Caco-2 (cell line): ENCODE measurements around the gene OR11A1. TPM values are rescaled to one million over a fixed set of nuclear protein-coding genes. Genes with fewer than 3 reads are reported as not detected.

Source experiments
- BruUV-seq: library from RNA; stranded (reverse); fragments of 400-500 nt; replicated peaks from 2 replicates; lab custom pipeline; 2021; lab: Mats Ljungman, UMichigan
- CTCF ChIA-PET: fragments of 300-600 bp; sonication (Branson Sonifier 250); formaldehyde crosslinking; loops from one replicate; lab custom pipeline; 2022; ENCODE audit warnings: antibody characterized with exemption; lab: Charles Lee
- POLR2A ChIA-PET: fragments of 300-600 bp; sonication (Branson Sonifier 250); formaldehyde crosslinking; loops from one replicate; lab custom pipeline; 2022; ENCODE audit warnings: antibody characterized with exemption; lab: Charles Lee
- DNase-seq, 2 experiments: peaks; one replicate each; pipeline versions ENCODE4 v3.0.0 to v3.0.0-alpha.2; 2020 to 2022
- H3K27me3 ChIP-seq: replicated peaks from 2 replicates; pipeline ENCODE4 v1.6.0; 2011; ENCODE audit warnings: low read length; ENCODE audit not compliant: control insufficient read depth, insufficient read depth
- H3K36me3 ChIP-seq: 2 replicates; pipeline ENCODE4 v1.5.1; 2011; ENCODE audit warnings: low read length; ENCODE audit not compliant: control insufficient read depth, insufficient read depth
- H3K4me1 ChIP-seq: fragments of 250-450 bp; sonication (Bioruptor Pico); 2 replicates; pipeline ENCODE4 v1.5.1; 2020; ENCODE audit warnings: mild to moderate bottlenecking
- H3K4me3 ChIP-seq: 2 replicates; pipeline ENCODE4 v1.5.1; 2011; ENCODE audit warnings: low read depth, mild to moderate bottlenecking, control low read depth, low read length
- H3K9me3 ChIP-seq: fragments of 250-450 bp; sonication (Bioruptor Pico); 2 replicates; pipeline ENCODE4 v1.5.1; 2020; ENCODE audit warnings: mild to moderate bottlenecking, moderate library complexity
- H3K27ac Mint-ChIP-seq: one replicate; pipeline ENCODE4 v1.8.0; 2022; ENCODE audit warnings: mixed read lengths; ENCODE audit not compliant: unreplicated experiment
- H3K27me3 Mint-ChIP-seq: one replicate; pipeline ENCODE4 v1.8.0; 2022; ENCODE audit warnings: mixed read lengths; ENCODE audit not compliant: insufficient read depth, unreplicated experiment
- H3K36me3 Mint-ChIP-seq: one replicate; pipeline ENCODE4 v1.8.0; 2022; ENCODE audit warnings: mild to moderate bottlenecking, mixed read lengths; ENCODE audit not compliant: insufficient read depth, unreplicated experiment
- H3K4me1 Mint-ChIP-seq: one replicate; pipeline ENCODE4 v1.8.0; 2022; ENCODE audit warnings: low read depth, mixed read lengths; ENCODE audit not compliant: unreplicated experiment
- H3K4me3 Mint-ChIP-seq: one replicate; pipeline ENCODE4 v1.8.0; 2022; ENCODE audit warnings: mild to moderate bottlenecking, moderate library complexity, mixed read lengths; ENCODE audit not compliant: unreplicated experiment
- H3K9me3 Mint-ChIP-seq: one replicate; pipeline ENCODE4 v1.8.0; 2022; ENCODE audit warnings: mixed read lengths; ENCODE audit not compliant: unreplicated experiment
- intact Hi-C: fragments of 100-400 bp; cut with micrococcal nuclease; formaldehyde crosslinking; loops from one replicate; pipeline ENCODE4 v1.10.0; 2022; ENCODE audit not compliant: unreplicated experiment
- total RNA-seq: library from RNA; stranded (reverse); gene quantifications from 2 replicates; pipeline ENCODE4 v1.2.3, GENCODE V29; 2022
- TF ChIP-seq, protein P1 (sequence below), 2 experiments: fragments of 200-600 bp in 1 of 2; IDR thresholded peaks; 1 replicate in 1 of 2; 2 replicates in 1 of 2; pipeline versions ENCODE4 v1.5.1 to v1.8.0; 2011 to 2022; ENCODE audit warnings: antibody characterized with exemption in 1 of 2, control low read depth in 1 of 2, inconsistent platforms in 1 of 2, low read depth in 1 of 2, low read length in 1 of 2, mild to moderate bottlenecking in 1 of 2, moderate library complexity in 1 of 2; ENCODE audit not compliant: insufficient read depth in 1 of 2, severe bottlenecking in 1 of 2, unreplicated experiment in 1 of 2

The OR11A1 gene
- total RNA-seq, 1 experiment from 2014 or later = not detected

DNA sequence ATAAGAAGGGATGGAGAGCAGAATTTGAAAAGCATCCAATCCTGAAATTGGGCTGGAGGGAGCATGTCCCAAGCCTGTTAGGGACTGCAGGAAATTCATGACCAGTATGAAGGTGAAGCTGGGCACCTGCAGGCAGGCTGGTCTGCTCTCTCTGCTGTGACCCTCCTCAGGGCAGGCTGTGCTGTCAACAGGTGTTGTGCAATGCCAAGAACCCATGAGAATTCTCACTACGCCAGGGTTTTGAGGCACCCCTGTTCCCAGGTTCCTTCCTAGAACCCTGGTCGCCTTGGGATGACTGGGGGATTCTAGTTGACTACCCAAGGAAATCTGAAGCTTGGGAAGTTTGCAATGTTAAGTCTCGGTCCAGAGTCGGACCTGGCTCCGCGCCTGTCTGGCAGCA is 44.2 kb upstream of the OR11A1 start:
- H3K4me3 ChIP-seq = no peak overlapping the region
- CTCF ChIA-PET = no interaction called here
- H3K36me3 Mint-ChIP-seq = no peaks in the 10 kb centered on the region
- no peaks in the 10 kb centered on the region for H3K9me3 ChIP-seq
- H3K4me1 Mint-ChIP-seq = no peaks in the 10 kb centered on the region
- no peak for DNase-seq
- no peaks in the 10 kb centered on the region for H3K9me3 Mint-ChIP-seq
- no peaks in the 10 kb centered on the region for H3K36me3 ChIP-seq
- no peak overlapping the region for H3K4me3 Mint-ChIP-seq
- POLR2A ChIA-PET = no interaction called here
- no TSS peak for BruUV-seq
- H3K27ac Mint-ChIP-seq = no peak overlapping the region
- peaks cover 1% of the 10 kb centered on the region; the same call in 1 of the 2 replicates for H3K27me3 ChIP-seq
- TF ChIP-seq, protein P1, sequence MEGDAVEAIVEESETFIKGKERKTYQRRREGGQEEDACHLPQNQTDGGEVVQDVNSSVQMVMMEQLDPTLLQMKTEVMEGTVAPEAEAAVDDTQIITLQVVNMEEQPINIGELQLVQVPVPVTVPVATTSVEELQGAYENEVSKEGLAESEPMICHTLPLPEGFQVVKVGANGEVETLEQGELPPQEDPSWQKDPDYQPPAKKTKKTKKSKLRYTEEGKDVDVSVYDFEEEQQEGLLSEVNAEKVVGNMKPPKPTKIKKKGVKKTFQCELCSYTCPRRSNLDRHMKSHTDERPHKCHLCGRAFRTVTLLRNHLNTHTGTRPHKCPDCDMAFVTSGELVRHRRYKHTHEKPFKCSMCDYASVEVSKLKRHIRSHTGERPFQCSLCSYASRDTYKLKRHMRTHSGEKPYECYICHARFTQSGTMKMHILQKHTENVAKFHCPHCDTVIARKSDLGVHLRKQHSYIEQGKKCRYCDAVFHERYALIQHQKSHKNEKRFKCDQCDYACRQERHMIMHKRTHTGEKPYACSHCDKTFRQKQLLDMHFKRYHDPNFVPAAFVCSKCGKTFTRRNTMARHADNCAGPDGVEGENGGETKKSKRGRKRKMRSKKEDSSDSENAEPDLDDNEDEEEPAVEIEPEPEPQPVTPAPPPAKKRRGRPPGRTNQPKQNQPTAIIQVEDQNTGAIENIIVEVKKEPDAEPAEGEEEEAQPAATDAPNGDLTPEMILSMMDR (IDR thresholded peaks at IDR 0.05; ENCODE audit: insufficient read depth in 1 of 2, low read depth in 1 of 2, low read length in 1 of 2, severe bottlenecking in 1 of 2, unreplicated experiment in 1 of 2) = no peak
- intact Hi-C loops = no loop called here
- no peaks in the 10 kb centered on the region for H3K4me1 ChIP-seq
- H3K27me3 Mint-ChIP-seq = peaks cover 12% of the 10 kb centered on the region

DNA sequence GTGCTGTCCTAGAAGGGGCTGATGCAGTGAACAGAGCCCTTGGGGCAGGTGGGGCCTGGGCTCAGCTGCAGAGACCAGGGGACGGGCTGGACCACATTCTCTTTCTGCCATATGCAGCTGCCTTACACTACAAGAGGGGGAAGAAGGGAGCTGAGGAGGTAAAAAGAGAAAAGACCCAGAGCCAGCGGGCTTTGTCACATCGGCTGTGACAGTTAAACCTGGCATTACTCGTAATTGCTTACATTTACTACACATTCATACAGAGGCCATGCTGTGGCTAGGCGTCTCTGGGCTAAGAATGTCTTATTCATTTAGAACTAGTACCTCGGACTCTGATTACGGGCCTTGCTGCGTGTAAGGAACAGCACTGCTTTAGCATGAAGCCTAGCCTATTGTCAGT is 43.7 kb upstream of the OR11A1 start:
- H3K36me3 ChIP-seq = no peaks in the 10 kb centered on the region
- no peaks in the 10 kb centered on the region for H3K4me1 ChIP-seq
- H3K9me3 ChIP-seq = no peaks in the 10 kb centered on the region
- Mint-ChIP-seq H3K27ac (no peak overlapping the region), H3K27me3 (peaks cover 12% of the 10 kb centered on the region), H3K9me3 (no peaks in the 10 kb centered on the region), H3K4me1 (no peaks in the 10 kb centered on the region), H3K4me3 (no peak overlapping the region), H3K36me3 (no peaks in the 10 kb centered on the region)
- intact Hi-C loops = no loop called here
- H3K27me3 ChIP-seq = peaks cover 1% of the 10 kb centered on the region; the same call in 1 of the 2 replicates
- POLR2A ChIA-PET = no interaction called here
- TF ChIP-seq, protein P1 (IDR thresholded peaks at IDR 0.05; ENCODE audit: insufficient read depth in 1 of 2, low read depth in 1 of 2, low read length in 1 of 2, severe bottlenecking in 1 of 2, unreplicated experiment in 1 of 2) = no peak
- no peak overlapping the region for H3K4me3 ChIP-seq
- BruUV-seq = no TSS peak
- CTCF ChIA-PET = no interaction called here
- no peak for DNase-seq

DNA sequence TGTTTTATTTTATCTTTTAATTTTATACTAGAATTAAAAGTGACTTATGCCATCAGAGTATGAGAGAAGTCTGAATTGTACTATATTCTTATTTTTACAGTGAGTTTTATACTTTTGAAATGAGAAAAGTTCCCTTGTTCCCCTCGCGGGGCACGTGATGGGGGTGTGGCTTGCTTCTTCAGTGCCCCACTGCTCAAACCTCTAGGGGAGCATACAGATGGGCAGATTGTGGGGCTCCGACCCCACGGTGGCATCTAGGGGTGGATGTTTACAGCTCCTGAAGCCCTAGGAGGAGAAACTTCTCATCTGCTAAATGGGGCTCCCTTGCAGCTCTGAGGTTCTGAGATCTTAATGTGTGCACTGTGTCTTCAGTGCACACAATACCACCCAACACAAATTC is 42.8 kb upstream of the OR11A1 start:
- H3K4me1 Mint-ChIP-seq = no peaks in the 10 kb centered on the region
- intact Hi-C loops = no loop called here
- H3K36me3 Mint-ChIP-seq = no peaks in the 10 kb centered on the region
- no peak overlapping the region for H3K4me3 Mint-ChIP-seq
- Histone ChIP-seq H3K4me1 (no peaks in the 10 kb centered on the region), H3K9me3 (no peaks in the 10 kb centered on the region), H3K36me3 (no peaks in the 10 kb centered on the region), H3K4me3 (no peak overlapping the region), H3K27me3 (peaks cover 1% of the 10 kb centered on the region; the same call in 1 of the 2 replicates)
- H3K27me3 Mint-ChIP-seq = peaks cover 18% of the 10 kb centered on the region
- TF ChIP-seq, protein P1 (IDR thresholded peaks at IDR 0.05; ENCODE audit: insufficient read depth in 1 of 2, low read depth in 1 of 2, low read length in 1 of 2, severe bottlenecking in 1 of 2, unreplicated experiment in 1 of 2) = no peak
- no peaks in the 10 kb centered on the region for H3K9me3 Mint-ChIP-seq
- POLR2A ChIA-PET = no interaction called here
- CTCF ChIA-PET = no interaction called here
- BruUV-seq = no TSS peak
- no peak overlapping the region for H3K27ac Mint-ChIP-seq
- no peak for DNase-seq
